ENCODE data around the gene HSP90AB1. TPM values are rescaled to one million over a fixed set of nuclear protein-coding genes. Genes with fewer than 3 reads are reported as not detected.

The HSP90AB1 gene
- 759 and 823 TPM in 2 replicates for total RNA-seq

DNA sequence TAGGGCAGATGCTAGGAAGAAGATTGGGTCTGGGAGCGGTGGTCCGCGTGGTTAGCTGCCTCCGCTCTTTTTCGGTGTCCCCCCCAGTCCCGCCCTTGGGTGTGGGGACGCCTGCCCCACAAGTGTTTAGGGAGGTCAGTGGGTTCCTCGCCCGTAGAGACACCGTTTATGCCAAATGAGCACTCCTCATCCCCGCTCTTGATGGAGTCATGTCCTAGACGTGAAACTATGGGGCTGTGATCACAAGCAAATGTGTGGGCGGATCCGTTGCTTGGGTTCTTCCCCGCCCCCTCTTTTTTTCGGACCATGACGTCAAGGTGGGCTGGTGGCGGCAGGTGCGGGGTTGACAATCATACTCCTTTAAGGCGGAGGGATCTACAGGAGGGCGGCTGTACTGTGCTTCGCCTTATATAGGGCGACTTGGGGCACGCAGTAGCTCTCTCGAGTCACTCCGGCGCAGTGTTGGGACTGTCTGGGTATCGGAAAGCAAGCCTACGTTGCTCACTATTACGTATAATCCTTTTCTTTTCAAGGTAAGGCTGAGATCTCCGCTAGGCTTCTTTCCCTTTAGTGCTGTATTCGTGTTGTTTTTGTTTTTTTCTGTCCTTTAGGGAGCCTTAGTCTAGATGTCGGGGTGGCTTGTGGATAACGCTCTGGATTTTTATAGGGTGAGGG, at the start of gene HSP90AB1:
HSP90AB1 (plus strand) TSS at position 439 of the 675 bp plus-strand sequence. CDS start 1,529 bp downstream, outside the sequence.
- DNase-seq (ENCODE audit: low read depth), result peak; percentile 98

DNA sequence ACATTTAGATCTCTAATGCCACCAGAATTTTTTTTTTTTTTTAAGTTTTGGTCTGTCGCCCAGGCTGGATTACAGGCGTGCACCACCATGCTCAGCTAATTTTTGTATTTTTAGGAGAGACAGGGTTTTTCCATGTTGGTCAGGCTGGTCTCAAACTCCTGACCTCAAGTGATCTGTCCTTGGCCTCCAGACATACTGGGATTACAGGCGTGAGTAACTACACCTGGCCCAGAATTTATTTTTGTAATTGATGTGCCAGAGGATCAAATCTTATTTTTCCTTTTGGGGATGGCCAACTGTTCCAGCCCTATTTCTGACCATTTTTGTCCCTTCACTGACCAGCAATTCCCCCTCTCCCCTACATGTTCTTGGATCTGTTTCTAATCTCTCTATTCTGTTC, 48.2 kb upstream of the HSP90AB1 start:
- no peak for DNase-seq (ENCODE audit: low read depth)

DNA sequence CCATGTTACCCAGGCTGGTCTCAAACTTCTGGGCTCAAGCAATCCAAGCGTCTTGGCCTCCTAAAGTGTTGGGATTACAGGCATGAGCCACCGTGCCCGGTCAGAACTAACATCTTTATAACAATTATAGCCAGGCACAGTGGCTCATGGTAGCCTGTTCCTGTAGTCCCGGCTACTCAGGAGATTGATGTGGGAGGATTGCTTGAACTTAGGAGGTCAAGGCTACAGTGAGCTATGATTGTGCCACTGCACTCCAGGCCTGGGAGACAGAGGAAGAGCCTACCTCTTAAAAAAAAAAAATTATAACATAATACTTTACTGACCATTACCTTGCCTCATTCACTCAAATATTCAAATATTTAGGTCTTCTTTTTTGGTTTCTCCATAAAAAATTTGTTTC, 47.0 kb upstream of the HSP90AB1 start:
- DNase-seq (ENCODE audit: low read depth), result no peak

GRCh38 chr6:44201200-44201599, 45.7 kb upstream of the HSP90AB1 start:
- DNase-seq (ENCODE audit: low read depth), result no peak

- DNase-seq (ENCODE audit: low read depth), result no peak
Measured at GRCh38 chr6:44201638-44202303, 45.1 kb upstream of the HSP90AB1 start.

DNA sequence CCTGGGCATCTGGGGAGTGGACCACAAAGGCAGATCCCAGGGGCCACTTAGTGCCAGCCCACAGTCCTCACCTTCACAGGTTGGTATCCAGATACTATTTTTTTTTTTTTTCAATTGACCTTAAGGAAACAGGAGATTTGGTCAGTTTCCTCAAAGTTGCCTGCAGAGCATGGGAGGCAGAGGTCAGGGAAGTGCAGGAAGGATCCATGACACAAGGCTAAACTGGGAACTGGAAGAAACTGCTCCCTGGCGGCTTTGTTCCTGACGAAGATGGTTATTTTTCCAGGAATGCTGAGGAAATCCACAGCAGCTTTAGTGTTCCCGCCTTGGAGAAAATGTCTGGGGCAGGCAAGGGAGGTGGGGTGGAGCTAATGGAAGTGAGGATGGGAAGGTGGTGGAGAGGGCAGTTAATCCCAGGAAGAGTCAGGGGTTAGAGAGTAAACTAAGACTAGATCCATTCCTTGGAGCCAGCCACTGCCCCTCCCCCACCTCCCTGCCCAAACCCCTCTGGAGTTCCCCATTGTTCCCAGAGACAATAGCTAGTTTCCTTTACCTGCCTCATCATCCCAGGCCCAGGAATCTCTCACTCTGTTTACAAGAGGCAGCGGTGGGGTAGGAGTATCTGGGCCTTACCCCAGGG, 44.4 kb upstream of the HSP90AB1 start:
- DNase-seq (ENCODE audit: low read depth), result no peak

- DNase-seq (ENCODE audit: low read depth), result peak; percentile 19
Measured at GRCh38 chr6:44202972-44203750, 43.7 kb upstream of the HSP90AB1 start.

GRCh38 chr6:44203955-44204354, 42.9 kb upstream of the HSP90AB1 start:
- no peak for DNase-seq (ENCODE audit: low read depth)

GRCh38 chr6:44207966-44208365, 38.9 kb upstream of the HSP90AB1 start:
- no peak for DNase-seq (ENCODE audit: low read depth)

- no peak for DNase-seq (ENCODE audit: low read depth)
Measured at GRCh38 chr6:44211284-44211683, 35.6 kb upstream of the HSP90AB1 start.

GRCh38 chr6:44214307-44214706, 32.6 kb upstream of the HSP90AB1 start:
- DNase-seq (ENCODE audit: low read depth), result no peak

DNA sequence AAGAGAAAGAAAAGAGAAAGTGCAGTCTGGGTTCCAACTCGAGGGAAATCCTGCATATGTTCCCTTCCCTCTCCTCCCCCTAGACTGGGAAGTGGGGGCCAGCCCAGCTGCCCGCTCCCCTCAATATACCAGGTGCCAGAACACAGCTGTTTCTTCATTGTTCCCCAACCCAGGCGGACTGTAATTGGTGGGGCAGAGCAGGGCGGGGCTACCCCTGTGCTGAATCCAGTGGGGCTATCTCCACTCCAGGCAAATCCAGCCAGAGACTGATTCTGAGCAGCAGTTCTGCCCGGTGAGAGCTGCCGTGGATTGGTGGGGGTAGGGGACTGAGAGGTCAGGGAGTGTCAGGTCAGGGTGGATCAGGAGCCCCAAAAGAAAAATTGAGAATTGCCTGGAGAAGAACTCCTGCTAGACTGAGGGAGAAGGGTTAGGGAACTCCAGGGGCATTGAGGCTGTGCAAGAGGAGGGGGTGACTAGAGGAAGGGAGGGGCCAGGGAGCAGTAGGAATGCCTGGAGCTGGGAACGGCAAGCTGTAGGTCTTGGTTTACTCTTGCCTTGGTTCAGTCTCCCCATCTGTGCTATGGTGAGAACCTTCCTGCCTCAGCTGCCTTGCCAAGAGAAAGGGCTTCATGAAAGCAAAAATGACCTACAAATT, 30.1 kb upstream of the HSP90AB1 start, which contains the start of gene MYMX:
MYMX (plus strand) TSS at position 250 of the 655 bp plus-strand sequence. CDS start 546 bp downstream, outside the sequence.
- no peak for DNase-seq (ENCODE audit: low read depth)

DNA sequence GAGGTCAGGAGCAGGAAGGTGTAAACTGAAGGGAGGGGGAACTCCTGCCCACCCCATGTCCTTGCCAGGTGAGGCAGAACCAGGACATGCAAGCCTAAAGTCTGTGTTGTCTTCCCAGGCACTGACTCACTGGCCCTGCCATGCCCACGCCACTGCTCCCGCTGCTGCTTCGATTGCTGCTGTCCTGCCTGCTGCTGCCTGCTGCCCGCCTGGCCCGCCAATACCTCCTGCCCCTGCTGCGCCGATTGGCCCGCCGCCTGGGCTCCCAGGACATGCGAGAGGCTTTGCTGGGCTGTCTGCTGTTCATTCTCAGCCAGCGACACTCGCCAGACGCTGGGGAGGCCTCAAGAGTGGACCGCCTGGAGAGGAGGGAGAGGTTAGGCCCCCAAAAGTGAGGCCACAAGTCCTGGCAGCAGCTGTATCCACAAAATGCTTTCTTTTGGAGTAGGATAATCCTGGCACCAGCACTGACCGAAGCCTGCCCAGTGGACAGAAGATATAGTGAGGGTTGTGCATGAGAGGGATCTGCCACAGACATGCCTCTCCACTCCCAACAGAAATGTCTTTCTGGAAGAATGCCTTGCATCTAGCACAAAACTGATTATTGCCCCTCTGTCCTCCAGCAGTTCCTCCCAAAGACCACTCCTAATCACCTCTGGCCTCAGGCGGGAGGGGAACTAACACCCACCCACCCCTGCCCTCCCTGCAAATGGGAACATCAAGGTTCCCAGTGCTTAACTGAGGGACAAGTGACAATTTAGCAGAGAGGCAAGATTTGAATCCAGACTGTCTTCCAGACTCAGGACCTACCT, 29.4 kb upstream of the HSP90AB1 start:
- peak; percentile 59 for DNase-seq (ENCODE audit: low read depth)

DNA sequence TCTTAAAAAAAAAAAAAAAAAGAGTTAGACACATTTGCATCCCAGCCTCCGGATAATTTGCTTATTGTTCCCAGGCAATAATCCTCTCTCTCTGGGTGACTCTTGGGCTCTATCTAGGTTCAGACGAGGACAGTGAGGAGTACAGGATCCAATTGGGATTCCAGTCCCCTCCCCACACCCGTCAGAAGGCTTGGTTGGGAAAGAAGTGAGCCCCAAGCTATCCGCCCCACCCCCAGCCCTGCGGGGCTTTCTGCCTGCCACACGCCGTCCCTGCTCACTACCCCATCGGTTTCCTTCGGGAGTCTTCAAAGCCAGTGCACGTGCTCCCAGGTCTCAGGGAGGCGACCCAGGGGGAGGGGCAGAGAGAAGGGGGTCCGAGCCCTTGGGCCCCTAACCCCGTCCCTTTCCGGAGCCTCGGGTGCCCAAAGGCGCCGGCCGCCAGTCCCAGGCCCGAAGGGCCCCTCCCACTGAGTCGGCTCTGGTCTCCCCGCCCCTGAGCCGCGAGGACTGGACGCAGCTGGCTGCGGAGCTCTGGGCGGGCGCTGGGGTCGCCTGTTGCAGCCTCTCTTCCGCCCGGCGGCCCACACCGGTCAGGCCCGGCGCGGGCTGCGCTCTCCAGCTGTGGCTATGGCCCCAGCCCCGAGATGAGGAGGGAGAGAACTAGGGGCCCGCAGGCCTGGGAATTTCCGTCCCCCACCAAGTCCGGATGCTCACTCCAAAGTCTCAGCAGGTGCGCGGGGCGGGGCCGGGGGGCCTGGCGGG, 27.7 kb upstream of the HSP90AB1 start:
- DNase-seq (ENCODE audit: low read depth), result peak; percentile 44

DNA sequence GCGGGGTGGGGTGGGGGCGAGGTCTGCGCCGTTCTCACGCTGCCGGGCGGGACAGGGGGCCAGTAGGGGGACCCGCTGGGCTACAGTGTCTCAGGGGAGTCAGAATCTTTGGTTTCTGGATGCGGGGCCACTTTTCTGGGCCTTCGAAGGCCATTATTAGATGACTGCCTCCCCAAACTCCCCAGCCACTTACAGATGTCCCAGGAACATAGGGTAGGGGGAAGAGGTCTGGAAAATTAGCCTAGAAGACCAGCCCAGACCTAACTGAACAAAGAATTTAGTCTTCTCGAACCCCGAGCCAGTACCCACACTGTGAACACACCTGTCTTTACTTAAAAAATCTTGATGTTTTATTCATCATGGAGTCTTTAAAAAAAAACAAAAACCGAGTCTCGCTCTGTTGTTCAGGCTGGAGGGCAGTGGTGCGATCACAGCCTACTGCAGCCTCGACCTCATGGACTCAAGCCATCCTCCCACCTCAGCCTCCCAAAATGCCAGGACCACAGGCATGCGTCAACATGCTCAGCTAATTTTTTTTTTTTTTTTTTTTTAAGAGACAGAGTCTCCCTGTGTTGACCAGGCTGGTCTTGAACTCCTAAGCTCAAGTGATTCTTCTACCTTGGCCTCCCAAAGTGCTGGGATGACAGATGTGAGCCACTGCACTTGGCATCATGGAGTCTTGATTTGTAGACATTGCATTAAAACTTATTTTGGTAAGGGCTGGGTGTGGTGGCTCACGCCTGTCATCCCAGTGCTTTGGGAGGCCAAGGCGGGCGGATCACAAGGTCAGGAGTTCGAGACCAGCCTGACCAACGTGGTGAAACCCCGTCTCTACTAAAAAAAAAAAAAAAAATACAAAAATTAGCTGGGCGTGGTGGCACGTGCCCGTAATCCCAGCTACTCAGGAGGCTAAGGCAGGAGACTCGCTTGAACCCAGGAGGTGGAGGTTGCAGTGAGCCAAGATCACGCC, 26.8 kb upstream of the HSP90AB1 start:
- DNase-seq (ENCODE audit: low read depth), result no peak

- no peak for DNase-seq (ENCODE audit: low read depth)
Measured at GRCh38 chr6:44220913-44221290, 26.0 kb upstream of the HSP90AB1 start.

- DNase-seq (ENCODE audit: low read depth), result peak; percentile 88
Measured at GRCh38 chr6:44221291-44221960, 25.5 kb upstream of the HSP90AB1 start.

- DNase-seq (ENCODE audit: low read depth), result no peak
Measured at GRCh38 chr6:44221961-44222335, 25.0 kb upstream of the HSP90AB1 start.
